Anterior cingulate cortex (tissue), 58 donors: ENCODE results near the gene UGT2A1.

ENCODE experiments used
- DNase-seq, 58 donors: peaks; one replicate each; lab custom pipeline; 2025; lab: John Stamatoyannopoulos, UW

The UGT2A1 gene

DNA sequence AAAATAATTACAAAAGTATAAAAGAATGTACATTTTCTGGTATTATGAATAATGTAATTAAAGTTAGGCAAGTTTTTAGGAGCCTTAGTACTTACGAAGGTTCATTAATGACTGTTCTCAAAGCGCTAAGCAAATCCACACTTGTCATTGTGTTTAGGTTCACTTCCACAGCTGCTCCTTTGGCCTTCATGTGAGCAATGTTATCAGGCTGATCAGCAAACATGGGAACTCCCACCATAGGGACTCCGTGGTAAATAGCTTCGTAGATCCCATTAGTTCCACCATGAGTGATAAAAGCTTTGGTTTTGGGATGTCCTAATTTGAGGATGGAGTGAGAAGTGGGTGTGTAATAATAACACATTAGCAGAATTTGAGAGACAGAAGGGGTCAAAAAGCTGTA, 58.7 kb downstream of the UGT2A1 start:
- DNase-seq: no peak

- no peak for DNase-seq
These were observed 61.7 kb downstream of the UGT2A1 start for GRCh38 chr4:69591364-69591763.

DNA sequence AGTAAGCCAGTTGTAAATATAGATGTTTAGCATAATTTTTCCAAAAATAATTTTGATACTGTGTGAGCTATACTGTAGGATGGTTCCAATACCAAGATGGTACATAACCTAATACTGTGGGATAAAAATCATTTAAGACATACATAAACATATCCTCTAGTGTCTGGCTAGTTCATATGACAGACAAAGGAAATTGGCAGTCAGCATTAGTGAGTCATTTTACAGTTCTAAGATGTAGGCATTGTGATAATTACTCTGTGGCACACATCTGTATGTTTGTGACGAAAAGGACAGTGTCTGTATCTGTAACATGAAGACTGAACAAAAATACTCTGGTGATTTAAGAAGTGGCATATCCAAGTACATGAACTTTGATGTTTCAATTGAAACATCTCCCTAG, 63.2 kb downstream of the UGT2A1 start:
- DNase-seq: no peak

DNA sequence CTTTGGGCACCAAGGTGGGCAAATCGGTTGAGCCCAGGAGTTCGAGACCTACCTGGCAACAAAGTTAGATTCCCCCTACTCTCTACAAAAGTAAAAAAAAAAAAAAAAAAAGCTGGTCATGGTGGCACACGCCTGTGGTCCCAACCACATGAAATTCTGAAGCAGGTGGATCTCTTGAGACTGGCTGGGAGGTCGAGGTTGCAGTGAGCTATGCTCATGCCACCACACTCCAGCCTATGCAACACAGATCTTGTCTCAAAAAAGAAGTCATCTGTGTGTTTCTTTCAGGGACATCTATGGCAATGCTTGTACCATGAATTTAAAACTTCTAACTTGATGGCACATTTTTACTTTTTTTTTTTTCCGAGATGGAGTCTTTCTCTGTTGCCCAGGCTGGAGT, 68.9 kb downstream of the UGT2A1 start:
- DNase-seq: no peak

DNA sequence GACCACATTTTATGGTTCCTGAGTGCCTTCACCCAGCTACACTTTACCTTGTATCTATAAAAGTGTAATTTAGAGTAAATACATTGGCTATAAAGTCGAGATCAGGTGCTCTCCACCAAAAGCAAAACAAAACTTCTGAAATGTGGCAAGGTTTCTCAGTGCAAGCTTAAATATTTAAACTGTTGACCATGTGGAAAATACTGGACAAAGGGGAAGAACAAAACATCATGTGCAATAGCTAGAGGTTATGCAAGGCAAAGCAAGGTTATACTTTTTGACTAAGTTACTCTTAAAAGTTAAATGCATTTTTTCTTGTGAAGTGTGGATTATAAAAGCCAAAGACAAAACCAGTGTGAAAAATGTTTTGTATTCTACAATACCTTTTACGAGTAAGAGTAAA, 69.5 kb downstream of the UGT2A1 start:
- DNase-seq: no peak

- DNase-seq: no peak
These were observed 75.8 kb downstream of the UGT2A1 start for GRCh38 chr4:69577245-69577644.

GRCh38 chr4:69576251-69576877, 76.7 kb downstream of the UGT2A1 start:
- DNase-seq: no peak

GRCh38 chr4:69568787-69569186, 84.3 kb downstream of the UGT2A1 start:
- no peak for DNase-seq

DNA sequence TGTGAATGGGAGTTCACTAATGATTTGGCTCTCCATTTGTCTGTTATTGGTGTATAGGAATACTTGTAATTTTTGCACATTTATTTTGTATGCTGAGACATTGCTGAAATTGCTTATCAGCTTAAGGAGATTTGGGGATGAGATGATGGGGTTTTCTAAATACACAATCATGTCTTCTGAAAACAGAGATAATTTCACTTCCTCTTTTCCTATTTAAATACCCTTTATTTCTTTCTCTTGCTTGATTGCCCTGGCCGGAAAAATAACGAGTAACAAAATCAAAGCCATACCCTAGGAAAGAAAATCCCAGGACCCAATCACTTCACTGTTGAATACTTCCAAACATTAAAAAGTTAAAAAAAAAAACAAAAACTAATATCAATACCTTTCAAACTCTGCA, 89.6 kb downstream of the UGT2A1 start:
- no peak for DNase-seq

GRCh38 chr4:69549651-69550050, 103.4 kb downstream of the UGT2A1 start:
- DNase-seq: no peak

DNA sequence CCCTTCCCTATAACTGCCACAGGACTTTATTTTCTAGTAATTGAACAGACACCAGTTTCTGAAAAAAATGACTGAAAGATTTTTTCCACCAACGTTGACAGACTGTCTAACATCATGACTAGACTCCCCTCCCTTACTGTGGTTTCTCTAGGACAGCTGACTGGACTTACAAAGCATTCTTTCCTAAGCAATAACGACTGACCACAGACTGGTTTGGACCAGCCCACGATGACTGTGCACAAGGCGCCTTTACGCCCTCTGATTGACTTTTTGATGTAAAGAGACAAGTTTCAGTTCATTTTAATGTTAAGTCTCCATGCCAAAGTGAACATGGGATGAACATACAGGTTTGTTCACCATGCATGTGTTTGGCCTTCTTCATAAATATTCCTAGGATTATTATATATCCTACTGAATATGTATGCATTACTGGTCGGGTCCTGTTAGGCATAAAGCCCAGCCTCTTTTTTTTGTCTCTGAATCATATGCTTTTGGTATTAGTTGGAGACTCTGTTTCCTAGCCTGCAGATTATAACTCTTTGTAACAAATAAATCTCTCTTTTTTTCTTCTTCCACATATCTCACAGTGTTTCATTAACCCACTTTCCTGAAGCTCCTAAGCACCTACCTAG, 106.8 kb downstream of the UGT2A1 start:
- no peak for DNase-seq
